AG09309 (cell line): ENCODE results near the gene DYNLRB1.

ENCODE experiments used
- DNase-seq: peaks from one replicate; pipeline ENCODE4 v3.0.0-alpha.2; 2010; ENCODE audit warnings: low read depth
- H3K4me3 ChIP-seq: 2 replicates; pipeline ENCODE4 v1.5.1; 2011; ENCODE audit warnings: mild to moderate bottlenecking, low read depth, low read length, moderate library complexity; ENCODE audit not compliant: control insufficient read depth
- CTCF ChIP-seq: IDR thresholded peaks from 2 replicates; pipeline ENCODE4 v1.5.1; 2011; ENCODE audit warnings: mild to moderate bottlenecking, low read depth, low read length, inconsistent platforms; ENCODE audit not compliant: insufficient read depth, control insufficient read depth; ENCODE audit errors: missing control alignments

Gene DYNLRB1

GRCh38 chr20:34535301-34535840 lies 19.1 kb downstream of the DYNLRB1 start:
- no peak for DNase-seq
- TF ChIP-seq CTCF: no peak
- H3K4me3 ChIP-seq: no peak overlapping the region

GRCh38 chr20:34535857-34536256 lies 19.6 kb downstream of the DYNLRB1 start:
- no peak for DNase-seq
- no peak overlapping the region for H3K4me3 ChIP-seq
- TF ChIP-seq CTCF: no peak

- DNase-seq: no peak
- peak; percentile 43 for TF ChIP-seq CTCF
- H3K4me3 ChIP-seq: no peak overlapping the region
Measured at GRCh38 chr20:34536798-34537394, 20.7 kb downstream of the DYNLRB1 start.

- no peak for TF ChIP-seq CTCF
- no peak for DNase-seq
- no peak overlapping the region for H3K4me3 ChIP-seq
Measured at GRCh38 chr20:34537651-34538050, 21.4 kb downstream of the DYNLRB1 start.

- peak; percentile 40 for DNase-seq
- H3K4me3 ChIP-seq: no peak overlapping the region
- TF ChIP-seq CTCF: peak; percentile 90
Measured at GRCh38 chr20:34538671-34539123, 22.5 kb downstream of the DYNLRB1 start.

GRCh38 chr20:34539756-34540155 lies 23.5 kb downstream of the DYNLRB1 start:
- H3K4me3 ChIP-seq: no peak overlapping the region
- no peak for DNase-seq
- TF ChIP-seq CTCF: no peak
